Lower leg skin (tissue), 3 donors: Measurements from ENCODE around the gene GYPC.

Experiments
- CTCF ChIP-seq, 3 donors: fragments of 450-650 bp; IDR thresholded peaks; one replicate each; pipeline ENCODE4 v1.5.1; 2016; ENCODE audit warnings: antibody characterized with exemption in 3 of 3, mild to moderate bottlenecking in 3 of 3, moderate library complexity in 2 of 3
- POLR2A ChIP-seq, 2 donors: fragments of 450-650 bp; IDR thresholded peaks; one replicate each; pipeline ENCODE4 v1.6.1; 2016 to 2017; ENCODE audit warnings: antibody characterized with exemption in 2 of 2, mild to moderate bottlenecking in 1 of 2, moderate library complexity in 1 of 2

GRCh38 chr2:126686841-126687485 is 31.0 kb downstream of the GYPC start:
- TF ChIP-seq CTCF (IDR thresholded peaks at IDR 0.05) (no peak), POLR2A (IDR thresholded peaks at IDR 0.05) (no peak)
